Vagina (tissue), 2 donors: ENCODE results near the gene SMG7. TPM values are rescaled to one million over a fixed set of nuclear protein-coding genes. Genes with fewer than 3 reads are reported as not detected.

Source experiments
- DNase-seq, 2 donors: peaks; one replicate each; pipeline ENCODE4 v3.0.0-alpha.2; 2017; ENCODE audit errors: extremely low spot score in 2 of 2
- H3K27ac ChIP-seq: fragments of 200-600 bp; sonication (generic); one replicate; pipeline ENCODE4 v1.5.1; 2019
- H3K27me3 ChIP-seq: fragments of 200-600 bp; sonication (generic); one replicate; pipeline ENCODE4 v1.5.1; 2019
- H3K36me3 ChIP-seq, 2 donors: fragments of 200-600 bp; sonication (generic); one replicate each; pipeline ENCODE4 v1.5.1; 2017 to 2019
- H3K4me1 ChIP-seq: fragments of 200-600 bp; sonication (generic); one replicate; pipeline ENCODE4 v1.5.1; 2019
- H3K4me3 ChIP-seq, 2 donors: fragments of 200-600 bp; sonication (generic); 1 replicate in 1 of 2; 2 replicates in 1 of 2; pipeline ENCODE4 v1.5.1; 2016 to 2019
- H3K9me3 ChIP-seq: fragments of 200-600 bp; sonication (generic); one replicate; pipeline ENCODE4 v1.5.1; 2019
- POLR2A ChIP-seq, 2 donors: fragments of 450-650 bp; IDR thresholded peaks; one replicate each; pipeline ENCODE4 v1.6.1; 2017; ENCODE audit warnings: antibody characterized with exemption in 2 of 2, mild to moderate bottlenecking in 2 of 2, moderate library complexity in 2 of 2
- POLR2AphosphoS5 ChIP-seq, 2 donors: sonication (generic); formaldehyde crosslinking; IDR thresholded peaks; one replicate each; pipeline ENCODE4 v1.9.0; 2017; ENCODE audit warnings: antibody characterized with exemption in 2 of 2, mild to moderate bottlenecking in 2 of 2, low read depth in 1 of 2; ENCODE audit not compliant: insufficient read depth in 1 of 2
- intact Hi-C: fragments of 100-400 bp; cut with DNase I; formaldehyde crosslinking; loops from one replicate; pipeline ENCODE4 v1.15.1; 2023
- total RNA-seq: library from RNA; depleted of rRNA; stranded (reverse); fragments of >200 nt; gene quantifications from one replicate; pipeline ENCODE4 v1.2.3, GENCODE V29; 2016
- TF ChIP-seq, protein P1 (sequence below), 3 experiments: fragments of 450-650 bp in 2 of 3; fragments of 200-600 bp in 1 of 3; sonication (generic) in 1 of 3; IDR thresholded peaks; one replicate each; pipeline ENCODE4 v1.5.1; 2017 to 2019; ENCODE audit warnings: antibody characterized with exemption in 3 of 3, mild to moderate bottlenecking in 2 of 3, moderate library complexity in 2 of 3

The SMG7 gene
- total RNA-seq, 1 donor from 2014 or later = 48.9 TPM

DNA sequence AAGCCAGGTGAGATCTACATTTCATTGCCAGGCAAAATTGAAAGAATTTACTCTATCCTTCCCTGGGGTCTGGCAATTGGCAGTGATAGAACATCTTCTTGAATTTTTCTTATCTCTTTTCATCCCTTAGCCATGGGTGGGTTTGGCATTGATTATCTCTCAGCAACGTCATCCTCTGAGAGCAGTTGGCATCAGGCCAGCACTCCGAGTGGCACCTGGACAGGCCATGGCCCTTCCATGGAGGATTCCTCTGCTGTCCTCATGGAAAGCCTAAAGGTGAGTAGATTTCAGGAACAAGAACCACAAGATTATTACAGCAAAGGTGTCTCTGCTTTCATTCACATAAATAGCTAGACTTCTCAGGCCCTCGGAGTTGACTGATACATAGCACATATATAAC lies 78.6 kb downstream of the SMG7 start:
- TF ChIP-seq, protein P1, sequence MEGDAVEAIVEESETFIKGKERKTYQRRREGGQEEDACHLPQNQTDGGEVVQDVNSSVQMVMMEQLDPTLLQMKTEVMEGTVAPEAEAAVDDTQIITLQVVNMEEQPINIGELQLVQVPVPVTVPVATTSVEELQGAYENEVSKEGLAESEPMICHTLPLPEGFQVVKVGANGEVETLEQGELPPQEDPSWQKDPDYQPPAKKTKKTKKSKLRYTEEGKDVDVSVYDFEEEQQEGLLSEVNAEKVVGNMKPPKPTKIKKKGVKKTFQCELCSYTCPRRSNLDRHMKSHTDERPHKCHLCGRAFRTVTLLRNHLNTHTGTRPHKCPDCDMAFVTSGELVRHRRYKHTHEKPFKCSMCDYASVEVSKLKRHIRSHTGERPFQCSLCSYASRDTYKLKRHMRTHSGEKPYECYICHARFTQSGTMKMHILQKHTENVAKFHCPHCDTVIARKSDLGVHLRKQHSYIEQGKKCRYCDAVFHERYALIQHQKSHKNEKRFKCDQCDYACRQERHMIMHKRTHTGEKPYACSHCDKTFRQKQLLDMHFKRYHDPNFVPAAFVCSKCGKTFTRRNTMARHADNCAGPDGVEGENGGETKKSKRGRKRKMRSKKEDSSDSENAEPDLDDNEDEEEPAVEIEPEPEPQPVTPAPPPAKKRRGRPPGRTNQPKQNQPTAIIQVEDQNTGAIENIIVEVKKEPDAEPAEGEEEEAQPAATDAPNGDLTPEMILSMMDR (IDR thresholded peaks at IDR 0.05) = no peak
- TF ChIP-seq POLR2A (IDR thresholded peaks at IDR 0.05) (no peak), POLR2AphosphoS5 (IDR thresholded peaks at IDR 0.05; ENCODE audit: insufficient read depth in 1 of 2, low read depth in 1 of 2) (no peak)
- Histone ChIP-seq H3K4me3 (no peak overlapping the region), H3K36me3 (peaks cover 7 to 60% of the 10 kb centered on the region in 2 donors), H3K4me1 (no peaks in the 10 kb centered on the region), H3K27ac (no peak overlapping the region), H3K9me3 (no peaks in the 10 kb centered on the region), H3K27me3 (no peaks in the 10 kb centered on the region)
- DNase-seq = no peak
- intact Hi-C loops = no loop called here

DNA sequence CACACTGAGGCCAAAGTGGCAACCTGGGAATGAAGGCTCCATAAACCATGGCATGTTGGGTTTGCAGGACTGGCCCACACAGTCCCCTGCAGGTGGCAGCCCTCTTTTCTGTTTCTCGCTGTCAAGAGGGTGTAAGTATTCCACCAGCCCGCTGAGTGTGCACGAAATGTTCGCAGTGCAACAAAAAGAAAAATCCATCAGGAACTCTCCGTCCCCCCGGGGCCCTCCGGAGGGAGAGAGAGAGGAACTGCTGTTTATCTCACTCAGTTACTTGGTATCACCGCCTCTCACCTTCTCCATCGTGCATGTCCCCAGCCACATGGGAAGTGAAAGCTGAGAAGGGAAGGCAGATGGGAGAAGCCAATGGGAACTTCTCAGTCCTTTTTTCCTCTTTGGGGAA lies 79.6 kb downstream of the SMG7 start:
- no peak overlapping the region for H3K4me3 ChIP-seq
- peaks cover 7 to 49% of the 10 kb centered on the region in 2 donors for H3K36me3 ChIP-seq
- H3K27ac ChIP-seq = no peak overlapping the region
- no peaks in the 10 kb centered on the region for H3K9me3 ChIP-seq
- intact Hi-C loops = no loop called here
- TF ChIP-seq POLR2AphosphoS5 (IDR thresholded peaks at IDR 0.05; ENCODE audit: insufficient read depth in 1 of 2, low read depth in 1 of 2) (no peak), POLR2A (IDR thresholded peaks at IDR 0.05) (no peak)
- TF ChIP-seq, protein P1 (IDR thresholded peaks at IDR 0.05) = no peak
- DNase-seq = no peak
- H3K27me3 ChIP-seq = no peaks in the 10 kb centered on the region
- no peaks in the 10 kb centered on the region for H3K4me1 ChIP-seq

DNA sequence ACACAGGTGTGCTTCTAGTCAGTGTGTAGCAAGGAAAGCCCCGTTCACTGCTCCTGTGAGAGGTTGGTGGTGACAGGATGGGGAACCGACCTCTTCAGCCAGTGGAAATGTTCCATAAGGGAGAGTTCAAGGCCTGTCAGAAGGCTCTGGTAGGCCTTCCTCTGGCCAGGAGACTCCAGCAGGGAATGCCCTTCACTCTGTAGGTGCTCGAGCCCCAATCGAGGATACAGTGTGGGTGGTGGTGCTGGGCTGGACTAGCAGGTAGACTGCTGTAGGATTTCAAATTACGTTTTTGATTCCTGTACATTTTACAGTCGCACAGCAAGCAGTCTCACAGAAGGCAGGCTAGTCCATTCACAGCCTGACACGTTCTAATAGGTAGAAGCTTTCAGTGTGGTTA lies 80.1 kb downstream of the SMG7 start:
- Histone ChIP-seq H3K27me3 (no peaks in the 10 kb centered on the region), H3K27ac (no peak overlapping the region), H3K36me3 (peaks cover 2 to 44% of the 10 kb centered on the region in 2 donors), H3K4me1 (no peaks in the 10 kb centered on the region), H3K4me3 (no peak overlapping the region), H3K9me3 (no peaks in the 10 kb centered on the region)
- no peak for DNase-seq
- intact Hi-C loops = no loop called here
- TF ChIP-seq, protein P1 (IDR thresholded peaks at IDR 0.05) = no peak
- TF ChIP-seq POLR2AphosphoS5 (IDR thresholded peaks at IDR 0.05; ENCODE audit: insufficient read depth in 1 of 2, low read depth in 1 of 2) = no peak
- no peak for TF ChIP-seq POLR2A (IDR thresholded peaks at IDR 0.05)

DNA sequence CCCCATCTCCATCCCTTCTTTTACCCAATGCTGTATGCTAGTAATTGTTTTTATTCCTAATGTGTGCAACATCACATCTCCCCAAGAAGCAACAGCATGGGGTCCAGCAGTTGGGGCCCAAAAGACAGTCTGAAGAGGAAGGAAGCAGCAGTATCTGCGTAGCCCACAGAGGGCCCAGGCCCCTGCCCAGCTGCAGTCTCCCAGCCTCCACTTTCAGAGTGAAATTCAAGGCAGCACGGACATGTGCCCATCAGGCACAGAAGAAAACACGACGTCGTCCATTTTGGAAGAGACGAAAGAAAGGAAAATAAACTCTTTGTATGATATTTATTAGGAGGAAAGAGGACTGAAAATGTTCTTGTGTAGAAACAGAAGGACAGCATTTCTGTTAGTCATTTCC lies 80.6 kb downstream of the SMG7 start:
- Histone ChIP-seq H3K4me3 (no peak overlapping the region), H3K27me3 (no peaks in the 10 kb centered on the region), H3K4me1 (no peaks in the 10 kb centered on the region), H3K9me3 (no peaks in the 10 kb centered on the region), H3K27ac (no peak overlapping the region), H3K36me3 (peaks cover 0 to 44% of the 10 kb centered on the region in 2 donors)
- TF ChIP-seq POLR2AphosphoS5 (IDR thresholded peaks at IDR 0.05; ENCODE audit: insufficient read depth in 1 of 2, low read depth in 1 of 2) (no peak), POLR2A (IDR thresholded peaks at IDR 0.05) (no peak)
- TF ChIP-seq, protein P1 (IDR thresholded peaks at IDR 0.05) = no peak
- no peak for DNase-seq
- intact Hi-C loops = no loop called here

DNA sequence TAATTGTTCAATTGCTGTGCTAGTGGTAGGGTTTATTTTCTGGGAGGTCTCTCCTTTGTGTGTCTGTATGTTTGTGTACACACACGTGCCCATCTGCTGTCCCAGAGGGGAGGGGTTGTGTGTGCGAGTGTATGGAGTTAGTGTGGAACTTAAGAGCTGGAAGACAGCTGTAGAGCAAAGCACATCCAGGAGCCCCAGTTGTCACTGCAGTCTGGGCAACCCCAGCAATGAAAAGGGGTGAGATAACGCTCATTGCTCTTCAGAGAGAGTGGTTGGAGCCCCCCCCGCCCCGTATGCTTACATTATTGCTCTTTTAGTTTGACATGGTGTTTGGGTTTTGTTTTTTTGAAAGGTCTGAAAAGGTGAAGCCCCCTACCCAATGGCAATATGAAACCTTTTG lies 81.0 kb downstream of the SMG7 start:
- no peak for TF ChIP-seq POLR2AphosphoS5 (IDR thresholded peaks at IDR 0.05; ENCODE audit: insufficient read depth in 1 of 2, low read depth in 1 of 2)
- TF ChIP-seq POLR2A (IDR thresholded peaks at IDR 0.05) = no peak
- H3K4me1 ChIP-seq = no peaks in the 10 kb centered on the region
- no peak for DNase-seq
- H3K9me3 ChIP-seq = no peaks in the 10 kb centered on the region
- no peaks in the 10 kb centered on the region for H3K27me3 ChIP-seq
- intact Hi-C loops = no loop called here
- peaks cover 0 to 40% of the 10 kb centered on the region in 2 donors for H3K36me3 ChIP-seq
- H3K4me3 ChIP-seq = no peak overlapping the region
- H3K27ac ChIP-seq = no peak overlapping the region
